GM10266 (cell line): ENCODE data around the gene SSBP4.

ENCODE experiments used
- DNase-seq: peaks from one replicate; pipeline ENCODE4 v3.0.0; 2012; ENCODE audit errors: extremely low spot score
- TF ChIP-seq, protein P1 (sequence below): IDR thresholded peaks from 2 replicates; pipeline ENCODE4 v1.5.1; 2012; ENCODE audit warnings: mild to moderate bottlenecking, low read depth; ENCODE audit not compliant: control insufficient read depth, insufficient read depth; ENCODE audit errors: missing control alignments

The SSBP4 gene

DNA sequence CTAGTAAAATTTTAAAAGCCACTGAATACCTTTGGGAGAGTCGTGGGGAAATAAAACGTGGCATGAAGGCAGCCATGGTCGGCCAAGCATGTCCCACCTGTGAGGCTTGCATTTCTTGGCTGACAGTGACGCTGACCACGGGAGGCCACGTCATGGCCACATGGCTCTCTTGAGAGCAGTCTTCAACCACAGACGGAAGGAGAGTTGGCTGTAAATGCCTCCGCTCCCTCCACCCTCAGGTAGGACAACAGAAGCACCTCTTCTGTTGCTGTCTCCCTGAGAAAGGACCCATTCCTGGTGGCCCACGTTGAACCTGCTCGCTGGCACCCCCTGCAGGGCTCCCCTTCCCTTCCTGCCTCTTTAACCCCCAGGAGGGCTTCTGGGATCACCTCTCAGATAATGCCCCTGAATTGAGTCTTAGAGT lies 11.1 kb upstream of the SSBP4 start:
- TF ChIP-seq, protein P1, sequence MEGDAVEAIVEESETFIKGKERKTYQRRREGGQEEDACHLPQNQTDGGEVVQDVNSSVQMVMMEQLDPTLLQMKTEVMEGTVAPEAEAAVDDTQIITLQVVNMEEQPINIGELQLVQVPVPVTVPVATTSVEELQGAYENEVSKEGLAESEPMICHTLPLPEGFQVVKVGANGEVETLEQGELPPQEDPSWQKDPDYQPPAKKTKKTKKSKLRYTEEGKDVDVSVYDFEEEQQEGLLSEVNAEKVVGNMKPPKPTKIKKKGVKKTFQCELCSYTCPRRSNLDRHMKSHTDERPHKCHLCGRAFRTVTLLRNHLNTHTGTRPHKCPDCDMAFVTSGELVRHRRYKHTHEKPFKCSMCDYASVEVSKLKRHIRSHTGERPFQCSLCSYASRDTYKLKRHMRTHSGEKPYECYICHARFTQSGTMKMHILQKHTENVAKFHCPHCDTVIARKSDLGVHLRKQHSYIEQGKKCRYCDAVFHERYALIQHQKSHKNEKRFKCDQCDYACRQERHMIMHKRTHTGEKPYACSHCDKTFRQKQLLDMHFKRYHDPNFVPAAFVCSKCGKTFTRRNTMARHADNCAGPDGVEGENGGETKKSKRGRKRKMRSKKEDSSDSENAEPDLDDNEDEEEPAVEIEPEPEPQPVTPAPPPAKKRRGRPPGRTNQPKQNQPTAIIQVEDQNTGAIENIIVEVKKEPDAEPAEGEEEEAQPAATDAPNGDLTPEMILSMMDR: peak; percentile 48
- peak; percentile 75 for DNase-seq

DNA sequence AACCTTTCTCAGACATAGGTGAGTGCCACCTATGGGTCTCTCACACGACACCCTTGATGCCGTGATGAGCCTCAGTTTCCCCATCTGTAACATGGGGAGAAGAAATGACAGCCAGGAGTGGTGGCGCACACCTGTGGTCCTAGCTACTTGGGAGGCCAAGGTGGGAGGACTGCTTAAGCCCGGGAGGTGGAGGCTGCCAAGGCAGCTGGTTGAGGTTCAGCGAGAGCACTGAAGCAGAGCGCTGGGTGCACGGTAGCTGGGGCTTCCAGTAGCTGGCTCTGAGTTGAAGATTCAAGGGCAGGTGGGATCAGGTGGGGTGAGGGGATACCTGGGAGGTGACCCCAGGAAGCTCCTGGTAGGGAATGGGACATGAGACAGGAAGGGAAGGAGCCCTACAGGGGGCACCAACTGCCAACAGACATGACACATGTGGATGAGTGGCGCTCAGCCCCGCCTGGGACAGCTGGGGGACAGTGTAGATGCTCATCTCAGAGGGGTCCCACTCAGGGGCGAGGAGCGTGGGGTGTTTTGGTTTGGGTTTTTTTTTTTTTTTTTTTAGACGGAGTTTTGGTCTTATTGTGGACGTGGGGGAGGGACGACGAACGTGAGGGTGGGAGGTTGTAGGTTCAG lies 6.5 kb upstream of the SSBP4 start:
- TF ChIP-seq, protein P1: no peak
- no peak for DNase-seq

DNA sequence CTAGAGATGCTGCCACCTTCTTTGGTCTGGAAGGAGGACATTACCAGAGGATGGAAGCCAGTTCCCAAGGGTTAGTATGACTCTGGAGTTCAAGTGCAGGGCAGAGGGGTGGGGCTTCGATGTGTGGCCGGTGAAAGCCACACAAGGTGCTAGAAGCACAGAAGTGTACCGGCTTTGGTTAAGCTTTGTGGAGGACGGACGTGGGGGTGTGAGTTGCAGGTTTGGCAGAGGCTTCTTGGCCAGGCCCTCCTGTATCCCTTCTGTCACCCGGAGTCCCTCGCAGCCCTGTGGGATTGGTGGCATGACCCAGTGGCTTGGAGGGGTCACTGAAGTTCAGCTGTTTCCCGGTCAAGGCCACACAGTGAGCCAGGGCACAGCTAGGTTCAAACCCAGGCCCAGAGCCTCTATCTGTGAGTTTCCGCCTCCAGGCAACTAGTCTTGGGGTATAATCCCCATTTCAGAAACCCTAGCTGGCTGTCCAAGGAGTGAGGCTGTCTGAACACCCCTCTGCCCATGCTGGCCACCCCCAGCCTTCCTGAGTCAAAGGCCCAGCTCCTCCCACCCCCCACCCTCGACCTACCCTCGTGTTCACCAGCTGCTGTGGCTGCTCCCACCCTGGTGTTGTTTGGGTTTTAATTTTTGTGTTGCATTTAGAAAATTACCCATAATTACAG lies 4.6 kb upstream of the SSBP4 start:
- no peak for DNase-seq
- TF ChIP-seq, protein P1: no peak

DNA sequence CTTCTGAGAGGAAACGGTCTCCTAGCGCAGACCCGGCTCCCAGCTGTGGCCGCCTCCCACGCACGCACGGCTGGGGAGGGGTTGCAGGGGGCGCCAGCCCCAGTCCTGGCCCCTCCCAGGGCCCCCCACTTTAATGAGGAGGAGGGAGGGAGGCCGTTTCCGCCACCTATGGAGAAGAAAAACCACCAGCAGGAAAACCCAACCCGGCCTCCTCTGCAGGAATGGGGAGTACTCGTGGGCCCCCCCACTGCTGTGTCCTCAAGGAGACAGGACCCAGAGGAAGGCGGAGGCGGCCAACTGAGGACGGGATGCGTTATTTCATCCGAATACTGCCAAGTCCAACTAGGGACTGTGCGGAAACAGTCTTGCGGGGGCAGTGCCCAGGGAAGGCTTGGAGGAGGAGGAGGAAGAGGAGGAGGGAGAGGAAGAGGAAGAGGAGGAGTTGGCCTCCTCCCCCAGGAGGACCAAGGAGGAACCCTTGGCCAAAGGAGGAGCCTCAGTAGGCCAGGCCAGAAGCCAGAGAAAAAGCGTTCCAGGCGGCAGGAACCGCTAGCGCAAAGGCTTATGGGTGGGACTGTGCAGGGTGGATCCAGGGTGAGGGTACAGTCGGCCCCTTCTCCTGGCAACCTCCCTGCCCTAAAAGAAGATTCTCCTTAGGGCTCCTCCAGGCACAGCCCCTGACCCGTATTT lies 3.9 kb upstream of the SSBP4 start:
- TF ChIP-seq, protein P1: no peak
- DNase-seq: no peak

DNA sequence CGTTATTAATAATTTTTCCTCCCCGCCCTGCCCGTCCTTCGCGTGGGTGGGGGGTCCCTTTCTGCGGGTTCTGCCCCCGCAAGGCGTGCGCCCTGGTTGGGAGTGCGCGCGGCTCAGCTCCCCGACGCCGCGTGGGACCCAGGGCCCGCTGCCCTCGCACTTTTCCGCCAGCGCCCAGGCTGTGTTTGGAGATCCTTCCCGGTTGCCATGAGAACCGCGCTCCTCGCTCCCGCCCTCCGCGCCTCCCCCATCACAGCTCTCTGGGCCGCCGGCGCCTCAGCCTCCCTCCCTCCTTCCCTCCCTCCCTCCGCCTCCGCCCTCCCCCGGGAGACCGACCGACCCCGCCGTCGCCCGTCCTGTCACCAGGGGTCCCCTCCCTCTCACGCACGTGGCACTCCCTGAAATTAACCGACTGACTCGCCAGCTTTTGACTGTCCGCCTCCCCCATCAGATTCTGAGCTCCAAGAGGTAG lies 2.4 kb upstream of the SSBP4 start:
- TF ChIP-seq, protein P1: no peak
- peak; percentile 87 for DNase-seq

DNA sequence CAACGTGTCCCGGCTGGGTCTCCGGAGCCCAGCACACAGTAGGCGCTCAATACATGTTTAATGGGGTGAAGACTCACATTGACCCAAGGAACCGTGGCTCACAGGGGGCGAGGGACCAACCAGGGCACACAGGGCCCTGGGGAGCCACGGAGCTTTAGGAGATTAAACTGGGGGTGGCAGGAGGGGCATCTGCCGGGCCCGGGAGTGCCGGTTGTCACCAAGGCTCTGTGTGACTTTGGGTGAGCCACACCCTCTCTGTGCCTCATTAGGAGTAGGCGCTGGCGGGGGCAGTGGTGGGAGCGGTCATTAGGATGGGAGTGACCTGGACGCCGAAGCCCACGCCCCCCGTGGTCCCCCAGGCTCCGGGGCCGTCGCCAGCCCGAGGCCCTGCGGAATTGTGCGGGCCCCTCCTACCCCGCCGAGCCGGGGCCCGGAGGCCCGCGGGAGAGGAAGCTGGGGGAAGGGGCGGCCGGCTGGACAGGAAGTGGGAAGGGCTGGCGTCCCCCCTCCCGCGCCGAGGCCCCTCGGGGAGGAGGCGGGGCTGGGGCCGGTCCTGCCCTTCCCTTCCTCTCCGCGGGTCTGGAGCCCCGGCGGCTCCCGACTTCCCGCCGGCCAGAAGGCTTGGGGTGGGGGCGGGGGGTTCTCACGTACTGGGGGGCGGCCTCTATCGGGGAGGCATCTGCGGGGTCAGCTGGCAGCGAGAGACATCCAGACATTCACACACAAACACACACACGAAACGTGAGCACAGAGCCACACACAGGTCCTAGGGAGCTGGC lies 1.8 kb upstream of the SSBP4 start:
- DNase-seq: peak; percentile 87
- TF ChIP-seq, protein P1: no peak
